Eye (tissue), 1 donor: ENCODE results near the gene TXNRD1.
"Not testable (repeated sequence)": the region's sequence is repeated elsewhere in the genome, so short reads cannot be mapped to it uniquely, and the experiment has no call there.

Experiments
- DNase-seq: peaks from one replicate; pipeline ENCODE4 v3.0.0-alpha.2; 2015

TXNRD1 gene

DNA sequence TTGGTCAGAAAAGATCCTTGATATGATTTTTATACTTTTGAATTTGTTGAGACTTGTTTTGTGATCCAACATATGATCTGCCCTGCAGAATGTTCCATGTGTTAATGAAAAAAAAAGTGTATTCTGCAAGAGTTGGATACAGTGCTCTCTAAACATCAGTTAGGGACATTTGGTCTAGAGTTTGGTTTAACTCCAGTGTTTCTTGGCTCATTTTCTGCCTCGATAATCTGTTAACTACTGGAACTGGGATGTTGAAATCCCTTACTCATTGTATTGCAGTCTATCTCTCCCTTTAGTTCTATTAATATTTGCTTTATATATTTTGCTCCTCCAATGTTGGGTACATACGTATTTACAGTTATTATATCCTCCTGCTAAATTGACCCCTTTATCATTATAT lies 18.3 kb upstream of the TXNRD1 start:
- no peak for DNase-seq

DNA sequence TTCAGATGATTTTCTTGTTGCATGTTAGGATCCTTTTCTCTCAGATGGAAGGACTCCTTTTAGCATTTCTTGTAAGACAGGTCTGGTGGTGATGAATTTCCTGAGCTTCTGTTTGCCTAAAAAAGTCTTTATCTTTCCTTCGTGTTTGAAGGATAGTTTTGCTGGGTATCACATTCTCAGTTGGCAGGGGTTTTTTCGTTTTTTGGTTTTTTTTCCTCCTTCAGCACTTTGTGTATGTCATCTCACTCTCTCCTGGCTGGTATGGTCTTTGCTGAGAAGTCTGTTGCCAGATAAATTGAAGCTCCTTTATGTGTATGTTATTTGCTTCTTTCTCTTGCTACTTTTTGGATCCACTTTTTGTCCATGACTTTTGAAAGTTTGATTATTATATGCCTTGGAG lies 15.6 kb upstream of the TXNRD1 start:
- DNase-seq: no peak

DNA sequence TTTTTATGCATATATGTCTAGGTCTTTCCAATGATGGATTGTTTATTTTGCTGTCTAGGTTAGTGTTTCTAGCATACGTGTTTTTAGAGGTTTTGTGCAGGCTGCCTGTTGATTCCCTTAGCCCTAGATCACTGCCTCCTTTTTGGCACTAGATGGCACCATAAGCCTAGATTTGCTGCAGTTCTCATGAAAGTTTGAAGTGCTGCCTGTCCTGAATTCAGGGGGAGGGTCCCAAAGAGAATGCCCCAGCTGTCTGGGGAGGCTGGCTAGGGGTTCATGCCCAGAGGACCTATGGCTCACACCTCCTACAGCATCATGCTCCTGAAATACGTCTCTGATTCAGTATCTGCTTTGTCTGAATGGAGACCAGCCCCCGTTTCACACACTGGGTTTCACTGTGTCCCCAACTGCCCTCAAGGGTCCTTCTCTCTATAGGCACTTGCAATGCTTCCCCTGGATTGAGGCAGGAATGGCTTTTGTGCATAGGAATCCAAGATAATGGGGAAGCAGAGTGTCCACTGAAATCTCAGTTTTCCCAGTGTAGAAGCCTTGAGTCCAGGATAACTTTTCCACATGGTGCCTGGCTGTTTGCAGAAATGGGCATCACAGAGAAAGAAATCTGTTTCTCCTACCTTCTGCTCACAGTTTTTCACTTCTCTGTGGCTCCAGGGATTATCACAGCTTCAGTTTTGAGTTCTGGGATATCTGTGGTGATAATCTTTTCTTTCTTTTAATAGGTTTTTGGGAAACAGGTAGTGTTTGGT lies 14.2 kb upstream of the TXNRD1 start:
- peak; percentile 83 for DNase-seq

GRCh38 chr12:104204690-104205480 lies 10.7 kb upstream of the TXNRD1 start:
- no peak for DNase-seq

- DNase-seq: no peak
These were observed 8.0 kb upstream of the TXNRD1 start for GRCh38 chr12:104207416-104208205.

DNA sequence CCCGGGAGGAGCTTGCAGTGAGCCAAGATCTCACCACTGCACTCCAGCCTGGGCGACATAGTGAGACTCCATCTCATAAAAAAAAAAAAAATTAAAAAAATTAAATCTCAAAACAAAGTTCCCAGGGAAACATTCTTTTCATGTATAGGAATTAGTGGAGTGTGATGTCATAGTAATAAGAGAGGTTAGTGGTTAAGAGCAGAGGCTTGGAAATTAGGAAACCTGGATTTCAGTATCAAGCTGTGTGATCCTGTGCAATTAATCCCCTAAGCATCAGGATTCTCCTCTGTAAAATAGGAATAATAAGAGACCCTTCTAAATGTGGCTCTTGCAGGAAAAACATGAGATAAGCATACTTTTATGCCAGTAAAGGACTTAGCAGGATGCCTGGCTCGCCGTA lies 3.1 kb upstream of the TXNRD1 start:
- no peak for DNase-seq

DNA sequence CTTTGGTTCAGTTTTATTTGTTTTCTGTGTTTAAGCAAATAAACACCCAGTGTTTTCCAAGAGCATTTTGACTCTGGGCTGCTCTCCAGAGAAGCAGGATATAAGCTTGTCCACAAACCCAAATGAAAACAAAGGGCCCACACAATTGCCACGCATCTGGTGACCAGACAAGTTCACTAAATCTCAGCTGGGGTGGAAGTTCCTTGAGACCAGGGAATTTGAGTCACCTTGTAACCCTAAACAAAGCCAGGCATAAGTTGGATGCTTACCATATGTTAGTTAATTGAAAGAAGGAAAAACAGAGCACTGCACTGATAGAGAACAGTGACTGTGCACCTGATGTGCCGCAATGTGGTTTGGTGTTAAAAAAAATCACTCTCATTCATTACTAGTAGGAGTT lies 1.6 kb upstream of the TXNRD1 start:
- DNase-seq: peak; percentile 9

GRCh38 chr12:104216521-104216924 lies 944 bp downstream of the TXNRD1 start:
- DNase-seq: no peak

GRCh38 chr12:104218506-104218905 lies 2.9 kb downstream of the TXNRD1 start:
- DNase-seq: not testable (repeated sequence)

GRCh38 chr12:104218935-104219334 lies 3.4 kb downstream of the TXNRD1 start:
- DNase-seq: no peak

DNA sequence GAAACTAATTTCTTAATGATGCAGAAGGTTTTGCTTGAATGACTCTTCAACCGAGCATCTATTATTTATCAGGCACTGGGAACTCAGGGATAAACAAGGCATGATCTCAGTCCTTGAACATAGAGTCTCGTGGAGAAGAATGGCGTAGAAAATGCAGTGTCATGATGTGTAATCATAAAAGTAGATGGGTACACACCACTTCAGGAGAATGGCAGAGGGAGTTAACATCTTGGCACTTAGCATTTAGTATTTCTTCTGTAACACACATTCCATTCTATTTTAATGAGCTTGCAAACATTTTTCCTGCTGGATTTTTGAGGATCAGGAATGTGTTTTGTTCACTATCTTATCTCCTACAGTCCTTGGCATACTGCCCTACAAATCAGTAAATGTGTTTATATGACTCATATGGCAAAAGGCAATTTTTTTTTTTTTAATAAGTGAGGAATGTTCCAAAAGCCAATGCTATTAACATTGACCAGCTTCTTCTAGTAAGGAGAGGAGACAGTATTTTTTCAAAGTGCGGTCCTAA lies 3.8 kb downstream of the TXNRD1 start:
- DNase-seq: peak; percentile 66

GRCh38 chr12:104219908-104220404 lies 4.4 kb downstream of the TXNRD1 start:
- DNase-seq: no peak

DNA sequence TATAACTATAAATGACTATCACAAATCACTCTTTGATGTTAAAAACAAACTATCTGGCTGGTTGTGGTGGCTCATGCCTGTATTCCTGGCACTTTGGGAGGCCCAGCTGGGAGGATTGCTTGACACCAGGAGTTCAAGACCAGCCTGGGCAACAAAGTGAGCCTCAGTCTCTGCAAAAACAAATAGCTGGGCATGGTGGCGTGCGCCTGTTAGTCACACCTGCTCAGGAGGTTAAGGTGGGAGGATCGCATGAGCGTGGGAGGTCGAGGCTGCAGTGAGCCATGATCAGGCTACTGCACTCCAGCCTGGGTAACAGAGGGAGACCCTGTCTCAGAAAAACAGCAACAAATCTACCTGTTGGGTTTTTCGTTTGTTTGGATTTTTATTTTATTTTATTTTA lies 5.4 kb downstream of the TXNRD1 start:
- DNase-seq: no peak

DNA sequence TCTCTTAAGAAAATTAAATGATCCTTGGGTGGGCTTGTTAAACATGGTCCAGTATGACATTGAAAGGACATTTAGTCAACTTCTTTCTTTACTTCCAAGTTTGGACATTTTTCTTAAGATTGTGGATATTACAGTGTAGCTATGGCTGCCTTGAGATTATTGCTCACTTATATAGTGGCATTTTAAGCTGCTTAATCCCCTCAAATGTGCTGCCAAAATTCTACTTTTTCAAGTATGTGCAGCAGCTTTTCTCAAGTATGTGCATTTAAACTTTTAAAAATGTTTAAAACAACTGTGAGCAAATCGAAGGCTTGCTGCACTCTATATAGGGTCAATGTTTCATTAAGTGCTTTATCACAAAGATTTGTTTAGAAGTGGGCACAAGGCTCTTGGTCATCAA lies 7.4 kb downstream of the TXNRD1 start:
- DNase-seq: peak; percentile 35

DNA sequence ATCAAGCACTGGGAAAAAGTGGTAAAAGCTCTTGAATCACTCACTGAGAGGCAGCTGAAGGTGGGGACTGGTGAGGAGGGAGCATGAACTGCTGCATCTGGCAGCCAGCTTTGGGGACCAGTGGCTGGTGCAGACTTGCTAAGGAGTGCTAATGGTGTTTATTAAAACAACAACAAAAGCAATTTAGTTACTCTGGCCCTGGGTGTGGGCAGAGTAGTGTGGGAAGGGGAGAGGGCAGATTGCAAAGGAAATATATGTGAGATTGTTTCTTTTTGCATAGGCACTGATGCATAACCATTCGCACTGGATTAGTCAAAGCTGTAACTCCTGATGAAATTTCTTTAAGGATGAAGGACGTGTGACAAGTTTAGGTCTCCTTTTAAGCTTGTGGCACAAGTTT lies 8.1 kb downstream of the TXNRD1 start:
- DNase-seq: no peak

DNA sequence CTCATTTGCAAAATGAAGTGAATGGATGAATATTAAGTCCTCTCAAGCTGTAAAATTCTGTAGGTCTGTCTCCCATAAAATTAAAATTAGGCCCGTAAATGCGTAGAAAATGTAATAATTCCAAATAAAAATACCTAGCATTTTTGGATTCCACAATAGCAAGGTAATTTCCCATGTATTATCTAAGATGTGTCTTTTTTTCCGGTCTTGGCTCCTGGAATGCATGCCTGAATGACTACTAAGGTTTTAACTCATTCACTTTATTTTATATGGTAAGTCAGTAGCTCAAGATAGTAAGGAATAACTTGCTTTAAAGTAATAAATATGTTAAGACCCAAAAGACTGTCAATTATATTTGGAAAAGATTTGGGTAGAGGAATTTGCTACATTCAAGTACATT lies 11.1 kb downstream of the TXNRD1 start:
- no peak for DNase-seq

DNA sequence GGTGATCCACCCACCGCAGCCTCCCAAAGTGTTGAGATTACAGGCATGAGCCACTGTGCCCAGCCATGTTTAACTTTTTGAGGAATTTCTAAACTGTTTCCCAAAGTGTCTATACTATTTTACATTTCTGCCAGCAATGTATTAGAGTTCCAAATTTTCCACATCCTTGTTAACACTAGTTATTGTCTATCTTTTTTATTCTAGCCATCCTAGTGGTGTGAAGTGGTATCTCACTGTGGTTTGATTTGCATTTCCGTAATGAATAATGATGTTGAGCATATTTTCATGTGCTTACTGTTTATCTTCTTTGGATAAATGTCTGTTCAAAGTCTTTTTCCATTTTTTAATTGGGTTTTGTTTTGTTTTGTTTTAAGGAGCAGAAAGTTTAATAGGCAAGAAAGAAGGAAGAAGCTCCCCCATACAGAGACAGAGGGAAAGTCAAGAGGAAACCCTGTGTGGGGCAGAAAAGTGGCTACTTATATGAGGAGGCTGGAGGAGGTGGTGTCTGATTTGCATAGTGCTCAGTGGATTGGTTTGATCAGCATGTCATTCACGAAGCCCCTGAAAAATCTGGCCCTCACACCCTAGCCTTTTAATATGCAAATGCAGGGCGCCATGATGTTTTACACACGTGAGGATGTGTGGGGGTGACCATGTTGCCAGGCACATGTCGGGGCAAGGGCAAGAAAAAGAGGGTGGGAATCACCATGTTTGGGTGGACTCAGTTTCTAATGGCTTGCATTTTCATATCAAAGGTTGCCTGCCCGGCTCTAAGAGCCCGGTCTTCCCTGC lies 14.9 kb downstream of the TXNRD1 start:
- DNase-seq: no peak

DNA sequence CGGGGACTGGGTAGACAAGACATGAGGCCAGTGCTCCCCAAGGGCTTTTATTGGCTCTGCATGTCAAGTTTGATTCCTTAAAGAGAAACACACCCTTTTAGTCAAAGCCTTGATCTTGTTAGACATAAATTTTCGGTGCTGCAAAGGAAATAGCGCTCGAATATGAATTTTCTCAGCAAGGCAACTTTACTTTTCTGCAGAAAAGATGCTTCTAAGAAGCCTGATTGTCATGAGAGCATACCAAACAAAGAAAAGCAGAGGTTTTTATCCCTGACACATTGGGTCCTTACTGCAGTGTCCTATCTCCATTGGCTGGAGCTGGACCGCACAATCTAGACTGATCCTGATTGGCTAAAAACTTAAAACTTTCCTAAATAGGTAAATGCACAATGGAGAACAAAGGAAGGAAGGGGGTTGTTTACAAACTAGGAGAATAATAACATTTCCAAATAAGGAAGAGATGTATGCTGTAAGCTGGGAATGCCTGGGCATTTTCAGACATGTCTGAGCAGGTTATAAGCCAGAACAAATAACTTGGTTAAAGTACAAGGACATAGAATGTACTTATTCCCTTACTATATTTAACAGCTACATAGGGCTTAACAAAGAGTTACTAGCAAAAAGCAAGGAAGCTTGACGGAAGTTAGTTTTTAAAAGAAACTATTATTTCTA lies 17.2 kb downstream of the TXNRD1 start:
- DNase-seq: no peak

DNA sequence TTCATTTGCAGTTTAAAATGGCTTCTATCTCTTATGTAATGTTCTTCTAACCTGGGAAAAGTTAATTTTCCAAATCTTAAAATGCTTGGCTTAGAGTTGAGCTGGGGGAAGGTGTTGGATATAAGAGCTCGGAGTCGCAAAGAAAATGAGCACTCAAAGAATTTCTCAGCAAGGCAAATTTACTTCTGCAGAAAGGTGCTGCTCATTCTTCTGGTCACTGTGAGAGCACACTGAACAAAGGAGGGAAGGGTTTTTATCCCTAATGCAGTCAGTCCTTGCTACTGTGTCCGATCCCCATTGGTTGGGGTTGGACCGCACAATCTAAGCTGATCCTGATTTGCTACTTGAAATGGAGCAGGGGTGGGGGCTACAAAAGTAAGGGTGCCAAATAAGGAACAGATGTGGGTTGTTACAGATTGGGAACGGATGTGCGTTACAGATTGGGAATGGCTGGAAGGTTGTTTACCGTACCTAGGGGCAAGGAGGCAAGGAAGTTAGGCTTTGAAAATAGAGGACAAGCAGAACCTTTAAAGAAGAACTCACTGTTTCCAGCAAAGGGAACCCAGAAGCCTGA lies 19.4 kb downstream of the TXNRD1 start:
- DNase-seq: no peak

- no peak for DNase-seq
These were observed 22.4 kb downstream of the TXNRD1 start for GRCh38 chr12:104237930-104238329.

- DNase-seq: no peak
These were observed 27.1 kb downstream of the TXNRD1 start for GRCh38 chr12:104242546-104243206.
